H9 (cell line): Measurements from ENCODE around the gene BIRC5. TPM values are rescaled to one million over a fixed set of nuclear protein-coding genes. Genes with fewer than 3 reads are reported as not detected.

ENCODE experiments used
- DNase-seq: peaks from one replicate; pipeline ENCODE4 v3.0.0-alpha.2; 2017
- H2AFZ ChIP-seq: one replicate; pipeline ENCODE4 v1.6.1; 2013; ENCODE audit warnings: mild to moderate bottlenecking, low read length, control low read depth, moderate library complexity
- H2AK5ac ChIP-seq: 2 replicates; pipeline ENCODE4 v1.6.1; 2013; ENCODE audit warnings: low read length, control low read depth, mixed read lengths; ENCODE audit not compliant: insufficient read length
- H2BK120ac ChIP-seq: one replicate; pipeline ENCODE4 v1.6.1; 2013; ENCODE audit warnings: low read depth, mild to moderate bottlenecking, low read length, control low read depth, inconsistent platforms; ENCODE audit not compliant: poor library complexity, severe bottlenecking
- H2BK12ac ChIP-seq: 2 replicates; pipeline ENCODE4 v1.6.1; 2013; ENCODE audit warnings: low read length, control low read depth, mixed read lengths, low read depth; ENCODE audit not compliant: insufficient read length
- H2BK15ac ChIP-seq: 2 replicates; pipeline ENCODE4 v1.6.1; 2013; ENCODE audit warnings: low read depth, low read length, control low read depth
- H2BK20ac ChIP-seq: one replicate; pipeline ENCODE4 v1.6.1; 2013; ENCODE audit warnings: low read depth, mild to moderate bottlenecking, low read length, control low read depth, inconsistent platforms; ENCODE audit not compliant: poor library complexity, severe bottlenecking
- H2BK5ac ChIP-seq: 2 replicates; pipeline ENCODE4 v1.6.1; 2013; ENCODE audit warnings: low read length, control low read depth, mixed read lengths; ENCODE audit not compliant: insufficient read length
- H3K14ac ChIP-seq: 2 replicates; pipeline ENCODE4 v1.6.1; 2013; ENCODE audit warnings: low read length, control low read depth; ENCODE audit not compliant: insufficient read depth
- H3K18ac ChIP-seq: 2 replicates; pipeline ENCODE4 v1.6.1; 2013; ENCODE audit warnings: low read depth, mild to moderate bottlenecking, mixed read lengths, low read length, control low read depth; ENCODE audit not compliant: insufficient read length
- H3K23ac ChIP-seq: 2 replicates; pipeline ENCODE4 v1.6.1; 2013; ENCODE audit warnings: low read length, control low read depth, mixed read lengths, low read depth; ENCODE audit not compliant: insufficient read length
- H3K23me2 ChIP-seq: 2 replicates; pipeline ENCODE4 v1.6.1; 2013; ENCODE audit warnings: low read depth, mild to moderate bottlenecking, mixed read lengths, low read length, control low read depth; ENCODE audit not compliant: insufficient read length, poor library complexity, severe bottlenecking
- H3K27ac ChIP-seq: 2 replicates; pipeline ENCODE4 v1.5.1; 2013; ENCODE audit warnings: low read length, control low read depth, mixed read lengths, low read depth; ENCODE audit not compliant: insufficient read length
- H3K27me3 ChIP-seq: 2 replicates; pipeline ENCODE4 v1.6.1; 2013; ENCODE audit warnings: low read length, control low read depth, inconsistent platforms; ENCODE audit not compliant: insufficient read depth
- H3K4ac ChIP-seq: 2 replicates; pipeline ENCODE4 v1.6.1; 2013; ENCODE audit warnings: low read depth, mild to moderate bottlenecking, control low read depth, inconsistent platforms, low read length, moderate library complexity
- H3K4me1 ChIP-seq: 2 replicates; pipeline ENCODE4 v1.6.1; 2013; ENCODE audit warnings: low read length, control low read depth, inconsistent platforms; ENCODE audit not compliant: insufficient read depth
- H3K4me2 ChIP-seq: 2 replicates; pipeline ENCODE4 v1.6.1; 2013; ENCODE audit warnings: low read length, control low read depth, mixed read lengths; ENCODE audit not compliant: insufficient read length, insufficient read depth
- H3K56ac ChIP-seq: 2 replicates; pipeline ENCODE4 v1.6.1; 2013; ENCODE audit warnings: low read depth, mild to moderate bottlenecking, mixed read lengths, low read length, control low read depth; ENCODE audit not compliant: insufficient read length
- H3K79me1 ChIP-seq: 2 replicates; pipeline ENCODE4 v1.6.1; 2013; ENCODE audit warnings: low read depth, mild to moderate bottlenecking, moderate library complexity, low read length, control low read depth, inconsistent platforms; ENCODE audit not compliant: insufficient read depth, poor library complexity, severe bottlenecking
- H3K79me2 ChIP-seq: 2 replicates; pipeline ENCODE4 v1.6.1; 2013; ENCODE audit warnings: low read length, control low read depth, inconsistent platforms; ENCODE audit not compliant: insufficient read depth
- H3K9ac ChIP-seq: 2 replicates; pipeline ENCODE4 v1.6.1; 2013; ENCODE audit warnings: low read length, control low read depth, mixed read lengths; ENCODE audit not compliant: insufficient read length; ENCODE audit errors: extremely low read depth
- H3K9me3 ChIP-seq: one replicate; pipeline ENCODE4 v1.6.1; 2013; ENCODE audit warnings: low read depth, low read length, inconsistent platforms; ENCODE audit not compliant: control insufficient read depth
- H3T11ph ChIP-seq: one replicate; pipeline ENCODE4 v1.6.1; 2013; ENCODE audit warnings: mild to moderate bottlenecking, low read length, control low read depth, inconsistent platforms
- H4K20me1 ChIP-seq: one replicate; pipeline ENCODE4 v1.6.1; 2013; ENCODE audit not compliant: control insufficient read depth, insufficient read length, insufficient read depth
- H4K5ac ChIP-seq: 2 replicates; pipeline ENCODE4 v1.6.1; 2013; ENCODE audit warnings: low read depth, mild to moderate bottlenecking, mixed read lengths, low read length, control low read depth; ENCODE audit not compliant: insufficient read length
- H4K8ac ChIP-seq: replicated peaks from 2 replicates; pipeline ENCODE4 v1.6.1; 2013; ENCODE audit warnings: low read length, control low read depth, mixed read lengths, low read depth; ENCODE audit not compliant: insufficient read length
- H4K91ac ChIP-seq: 2 replicates; pipeline ENCODE4 v1.6.1; 2013; ENCODE audit warnings: low read depth, mild to moderate bottlenecking, moderate library complexity, mixed read lengths, low read length, control low read depth; ENCODE audit not compliant: insufficient read length
- H3K27ac Mint-ChIP-seq, 3 experiments: 2 replicates in 2 of 3; 3 replicates in 1 of 3; pipeline ENCODE4 v1.8.0; 2020 to 2021; ENCODE audit warnings: mixed read lengths in 3 of 3, mild to moderate bottlenecking in 1 of 3, moderate library complexity in 1 of 3
- H3K27me3 Mint-ChIP-seq: 2 replicates; pipeline ENCODE4 v1.8.0; 2021; ENCODE audit warnings: low read depth, mild to moderate bottlenecking, moderate library complexity, mixed read lengths
- H3K36me3 Mint-ChIP-seq, 3 experiments: 2 replicates in 2 of 3; 3 replicates in 1 of 3; pipeline ENCODE4 v1.8.0; 2020 to 2021; ENCODE audit warnings: low read depth in 3 of 3, mixed read lengths in 3 of 3; ENCODE audit not compliant: insufficient read depth in 1 of 3
- H3K4me1 Mint-ChIP-seq, 2 experiments: 2 replicates each; pipeline ENCODE4 v1.8.0; 2020; ENCODE audit warnings: mixed read lengths in 2 of 2
- H3K4me3 Mint-ChIP-seq, 2 experiments: 2 replicates in 1 of 2; 3 replicates in 1 of 2; pipeline ENCODE4 v1.8.0; 2020 to 2021; ENCODE audit warnings: mild to moderate bottlenecking in 2 of 2, mixed read lengths in 2 of 2, moderate library complexity in 1 of 2
- H3K9me3 Mint-ChIP-seq, 2 experiments: 2 replicates in 1 of 2; 3 replicates in 1 of 2; pipeline ENCODE4 v1.8.0; 2020; ENCODE audit warnings: mild to moderate bottlenecking in 2 of 2, mixed read lengths in 2 of 2, moderate library complexity in 1 of 2
- CTCF ChIP-seq: fragments of 200-600 bp; sonication (generic); conservative IDR thresholded peaks from 3 replicates; pipeline ENCODE4 v1.8.0; 2021; ENCODE audit warnings: antibody characterized with exemption, mild to moderate bottlenecking
- WGBS: extraction: QIAGEN DNeasy Blood & Tissue Kit; methylation state at CpG from one replicate; pipeline ENCODE4 v1.1.7; 2013; ENCODE audit warnings: missing lambda C conversion rate, low lambda C conversion rate, mixed read lengths; ENCODE audit not compliant: insufficient read length; ENCODE audit errors: extremely low coverage; 5-methylcytosine and 5-hydroxymethylcytosine counted together
- total RNA-seq: library from RNA; stranded (reverse); gene quantifications from 2 replicates; pipeline ENCODE4 v1.2.1, GENCODE V29; 2021

Gene BIRC5
- total RNA-seq, 1 experiment from 2014 or later: 97.8 TPM

- H3K4ac ChIP-seq: no peak within 1 kb of the TSS
- H4K8ac ChIP-seq: no peak within 1 kb of the TSS
- H3K79me1 ChIP-seq: no peaks in the 10 kb centered on the region
- H3K9ac ChIP-seq: no peak within 1 kb of the TSS
- H2BK20ac ChIP-seq: no peak within 1 kb of the TSS
- H2AFZ ChIP-seq: no peak within 1 kb of the TSS
- no peak for TF ChIP-seq CTCF
- peak; percentile 93 for DNase-seq
- no peak within 1 kb of the TSS for H2AK5ac ChIP-seq
- no peak within 1 kb of the TSS for H3K27ac ChIP-seq
- H3T11ph ChIP-seq: no peak within 1 kb of the TSS
- no peaks in the 10 kb centered on the region for H3K27me3 ChIP-seq
- Mint-ChIP-seq H3K4me3 (peak within 1 kb of the TSS; percentile 73 to 79), H3K9me3 (no peaks in the 10 kb centered on the region), H3K27ac (no peak within 1 kb of the TSS), H3K4me1 (peaks cover 29 to 43% of the 10 kb centered on the region in 2 experiments), H3K36me3 (peaks cover 1 to 22% (median 9%) of the 10 kb centered on the region in 3 experiments), H3K27me3 (no peaks in the 10 kb centered on the region; the same call in 1 of the 2 replicates)
- H2BK5ac ChIP-seq: no peak within 1 kb of the TSS
- peaks cover 4% of the 10 kb centered on the region for H4K20me1 ChIP-seq
- peak within 1 kb of the TSS; percentile 17 for H3K4me2 ChIP-seq
- H3K79me2 ChIP-seq: no peaks in the 10 kb centered on the region
- H2BK15ac ChIP-seq: no peak within 1 kb of the TSS
- H3K23ac ChIP-seq: no peak within 1 kb of the TSS
- no peak within 1 kb of the TSS for H4K5ac ChIP-seq
- H3K18ac ChIP-seq: peak within 1 kb of the TSS; percentile 16
- H2BK12ac ChIP-seq: no peak within 1 kb of the TSS
- no peak within 1 kb of the TSS for H2BK120ac ChIP-seq
- no CpG with 5 or more reads among the region's 84 CpGs for WGBS
- H4K91ac ChIP-seq: no peak within 1 kb of the TSS
- no peak within 1 kb of the TSS for H3K56ac ChIP-seq
- H3K4me1 ChIP-seq: no peaks in the 10 kb centered on the region; the same call in 1 of the 2 replicates
- H3K9me3 ChIP-seq: no peaks in the 10 kb centered on the region
- no peaks in the 10 kb centered on the region for H3K23me2 ChIP-seq
- peak within 1 kb of the TSS; percentile 2 for H3K14ac ChIP-seq
Measured at GRCh38 chr17:78168242-78168902, 45.7 kb upstream of the BIRC5 start, which contains the start of gene SYNGR2. Gene SYNGR2, plus strand, starts transcription at chr17:78168581. Its CDS starts 36 bp downstream, at chr17:78168617.
